ENCODE data around the gene ACSM3. TPM values are rescaled to one million over a fixed set of nuclear protein-coding genes. Genes with fewer than 3 reads are reported as not detected.

Gene ACSM3
- total RNA-seq, 1 donor from 2014 or later, result 119 TPM

DNA sequence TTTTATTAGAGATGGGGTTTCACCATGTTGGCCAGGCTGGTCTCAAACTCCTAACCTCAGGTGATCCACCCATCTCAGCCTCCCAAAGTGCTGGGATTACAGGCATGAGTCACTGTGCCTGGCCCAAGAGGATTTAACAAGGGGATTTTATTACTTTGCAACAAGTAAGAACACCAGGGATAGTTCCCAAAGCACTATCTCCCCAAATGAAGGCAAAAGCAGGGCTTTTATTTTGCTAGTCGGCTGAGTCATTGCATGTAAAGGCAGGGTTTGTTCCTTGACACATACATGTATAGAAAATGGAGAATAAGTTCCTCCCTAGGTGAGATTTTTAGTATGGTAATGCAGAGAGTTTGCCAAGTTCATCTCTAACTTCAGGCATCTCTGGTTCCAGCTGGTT, 66.6 kb downstream of the ACSM3 start:
- Mint-ChIP-seq H3K9me3 (ENCODE audit: low read depth) (no peaks in the 10 kb centered on the region), H3K4me3 (ENCODE audit: low read depth) (no peak overlapping the region), H3K27me3 (no peaks in the 10 kb centered on the region), H3K4me1 (ENCODE audit: low read depth) (peaks cover 6% of the 10 kb centered on the region), H3K36me3 (ENCODE audit: insufficient read depth) (peaks cover 12% of the 10 kb centered on the region), H3K27ac (no peak overlapping the region)
- TF ChIP-seq, protein P1, sequence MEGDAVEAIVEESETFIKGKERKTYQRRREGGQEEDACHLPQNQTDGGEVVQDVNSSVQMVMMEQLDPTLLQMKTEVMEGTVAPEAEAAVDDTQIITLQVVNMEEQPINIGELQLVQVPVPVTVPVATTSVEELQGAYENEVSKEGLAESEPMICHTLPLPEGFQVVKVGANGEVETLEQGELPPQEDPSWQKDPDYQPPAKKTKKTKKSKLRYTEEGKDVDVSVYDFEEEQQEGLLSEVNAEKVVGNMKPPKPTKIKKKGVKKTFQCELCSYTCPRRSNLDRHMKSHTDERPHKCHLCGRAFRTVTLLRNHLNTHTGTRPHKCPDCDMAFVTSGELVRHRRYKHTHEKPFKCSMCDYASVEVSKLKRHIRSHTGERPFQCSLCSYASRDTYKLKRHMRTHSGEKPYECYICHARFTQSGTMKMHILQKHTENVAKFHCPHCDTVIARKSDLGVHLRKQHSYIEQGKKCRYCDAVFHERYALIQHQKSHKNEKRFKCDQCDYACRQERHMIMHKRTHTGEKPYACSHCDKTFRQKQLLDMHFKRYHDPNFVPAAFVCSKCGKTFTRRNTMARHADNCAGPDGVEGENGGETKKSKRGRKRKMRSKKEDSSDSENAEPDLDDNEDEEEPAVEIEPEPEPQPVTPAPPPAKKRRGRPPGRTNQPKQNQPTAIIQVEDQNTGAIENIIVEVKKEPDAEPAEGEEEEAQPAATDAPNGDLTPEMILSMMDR (IDR thresholded peaks at IDR 0.05; ENCODE audit: unreplicated experiment), result no peak
- no peak for DNase-seq (ENCODE audit: low spot score, unreplicated experiment)

DNA sequence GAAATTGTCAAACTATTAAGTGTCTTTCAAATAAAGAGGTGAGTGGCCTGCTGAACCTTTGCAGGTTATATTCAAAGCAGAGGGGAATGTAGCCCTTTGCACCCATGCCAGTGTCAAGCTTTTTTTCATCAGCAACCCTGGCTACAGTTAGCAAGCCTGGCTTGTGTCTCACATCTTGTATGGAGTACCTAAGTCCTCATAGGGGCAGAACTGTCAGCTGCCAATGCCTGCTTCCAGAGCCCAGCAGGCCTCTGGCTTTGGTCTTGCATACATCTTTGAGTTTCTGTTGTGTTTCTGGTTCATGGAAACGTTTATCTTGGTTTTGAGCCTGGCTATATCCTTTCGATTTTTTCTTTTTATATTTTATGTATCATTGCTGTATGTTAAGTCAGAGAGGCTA, 69.3 kb downstream of the ACSM3 start:
- H3K9me3 Mint-ChIP-seq (ENCODE audit: low read depth), result peaks cover 15% of the 10 kb centered on the region

DNA sequence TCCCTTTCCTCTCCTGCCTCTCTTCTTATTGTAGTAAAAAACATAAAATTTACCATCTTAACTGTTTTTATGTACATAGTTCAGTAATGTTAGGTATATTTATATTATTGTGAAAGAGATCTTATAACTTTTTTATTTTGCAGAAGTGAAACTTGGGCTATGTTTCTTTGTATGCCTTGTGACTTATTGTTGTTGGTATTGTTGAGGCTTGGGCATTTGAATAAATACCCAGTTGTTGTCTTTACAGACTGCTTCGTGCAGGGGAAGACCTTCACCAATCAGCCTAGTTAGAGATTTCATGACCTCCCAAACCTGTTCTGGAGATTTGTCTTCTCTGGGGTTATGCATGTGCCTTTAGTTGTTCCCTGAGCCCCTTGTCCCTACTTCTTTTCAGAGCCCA, 74.4 kb downstream of the ACSM3 start:
- no peak overlapping the region for H3K4me3 Mint-ChIP-seq (ENCODE audit: low read depth)
- peaks cover 35% of the 10 kb centered on the region for H3K36me3 Mint-ChIP-seq (ENCODE audit: insufficient read depth)
- H3K27ac Mint-ChIP-seq, result no peak overlapping the region

More for the DNA sequence above, 69.3 kb downstream of the ACSM3 start:
- TF ChIP-seq, protein P1 (IDR thresholded peaks at IDR 0.05; ENCODE audit: unreplicated experiment), result no peak
- no peak overlapping the region for H3K27ac Mint-ChIP-seq
- H3K4me1 Mint-ChIP-seq (ENCODE audit: low read depth), result no peaks in the 10 kb centered on the region
- no peaks in the 10 kb centered on the region for H3K27me3 Mint-ChIP-seq
- DNase-seq (ENCODE audit: low spot score, unreplicated experiment), result no peak
- H3K36me3 Mint-ChIP-seq (ENCODE audit: insufficient read depth), result peaks cover 34% of the 10 kb centered on the region
- no peak overlapping the region for H3K4me3 Mint-ChIP-seq (ENCODE audit: low read depth)

DNA sequence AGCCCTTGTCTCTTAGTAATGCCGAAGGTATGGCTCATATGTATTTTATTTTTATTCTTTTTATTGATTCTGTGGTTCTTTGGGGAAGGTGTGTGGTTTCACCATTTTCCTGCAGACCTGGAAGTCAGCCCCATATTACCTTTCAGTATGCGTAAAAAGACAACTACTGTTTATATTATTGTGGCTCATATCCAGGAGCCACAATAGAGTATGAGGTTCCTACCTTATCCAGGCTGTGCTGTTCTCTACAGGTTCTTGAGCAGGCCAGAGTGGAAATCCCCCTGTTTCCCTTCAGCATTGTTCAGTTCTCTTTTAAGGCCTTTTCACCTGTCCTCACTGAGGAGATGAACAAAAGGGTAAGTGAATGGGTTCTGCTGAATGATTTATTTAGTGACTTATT, 75.7 kb downstream of the ACSM3 start:
- no peaks in the 10 kb centered on the region for H3K4me1 Mint-ChIP-seq (ENCODE audit: low read depth)
- no peak overlapping the region for H3K4me3 Mint-ChIP-seq (ENCODE audit: low read depth)
- no peak for DNase-seq (ENCODE audit: low spot score, unreplicated experiment)
- H3K36me3 Mint-ChIP-seq (ENCODE audit: insufficient read depth), result peaks cover 29% of the 10 kb centered on the region
- H3K9me3 Mint-ChIP-seq (ENCODE audit: low read depth), result peaks cover 15% of the 10 kb centered on the region
- TF ChIP-seq, protein P1 (IDR thresholded peaks at IDR 0.05; ENCODE audit: unreplicated experiment), result no peak
- H3K27me3 Mint-ChIP-seq, result no peaks in the 10 kb centered on the region
- H3K27ac Mint-ChIP-seq, result no peak overlapping the region

More for the DNA sequence above, 74.4 kb downstream of the ACSM3 start:
- Mint-ChIP-seq H3K4me1 (ENCODE audit: low read depth) (no peaks in the 10 kb centered on the region), H3K9me3 (ENCODE audit: low read depth) (peaks cover 15% of the 10 kb centered on the region), H3K27me3 (no peaks in the 10 kb centered on the region)
- TF ChIP-seq, protein P1 (IDR thresholded peaks at IDR 0.05; ENCODE audit: unreplicated experiment), result no peak
- no peak for DNase-seq (ENCODE audit: low spot score, unreplicated experiment)

DNA sequence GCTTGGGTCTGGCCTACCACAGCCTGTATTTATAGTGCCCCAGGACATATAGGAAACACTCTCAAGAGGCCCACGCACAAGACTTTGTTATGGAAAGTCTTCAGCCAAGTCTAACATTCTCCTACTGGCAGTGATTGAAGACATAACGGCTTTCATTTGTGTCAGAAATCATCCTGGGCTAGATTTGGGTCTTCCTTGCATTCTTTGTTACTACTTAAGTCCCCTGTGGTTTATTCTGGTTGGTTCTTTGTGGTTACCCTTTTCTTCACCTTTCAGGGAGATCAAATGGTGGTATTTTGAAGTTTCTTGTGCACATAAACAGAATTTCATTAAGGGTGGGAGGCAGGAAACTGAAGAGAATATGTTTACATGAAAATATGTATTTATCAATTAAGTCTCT, 80.2 kb downstream of the ACSM3 start:
- no peak for DNase-seq (ENCODE audit: low spot score, unreplicated experiment)
- Mint-ChIP-seq H3K36me3 (ENCODE audit: insufficient read depth) (peaks cover 9% of the 10 kb centered on the region), H3K4me3 (ENCODE audit: low read depth) (no peak overlapping the region), H3K27me3 (no peaks in the 10 kb centered on the region), H3K4me1 (ENCODE audit: low read depth) (no peaks in the 10 kb centered on the region), H3K27ac (no peak overlapping the region), H3K9me3 (ENCODE audit: low read depth) (no peaks in the 10 kb centered on the region)
- TF ChIP-seq, protein P1 (IDR thresholded peaks at IDR 0.05; ENCODE audit: unreplicated experiment), result no peak

All from progenitor cell of endocrine pancreas (in vitro differentiated cells).